ENCODE data around the gene TAF6.

The TAF6 gene

GRCh38 chr7:100158229-100159098 is 39.3 kb upstream of the TAF6 start, which contains the start of gene TRAPPC14:
Gene TRAPPC14 (minus strand): TSS chr7:100158723. CDS start chr7:100158499, 224 bp downstream.
- TF ChIP-seq POU2F2 (IDR thresholded peaks at IDR 0.05; ENCODE audit: low read depth, low read length) (no peak), PAX5 (IDR thresholded peaks at IDR 0.05; ENCODE audit: insufficient read depth, low read length, severe bottlenecking) (peak; percentile 17), TAF1 (IDR thresholded peaks at IDR 0.05; ENCODE audit: low read depth, low read length) (peak; percentile 40; the same call in 1 of the 2 replicates), POLR2AphosphoS5 (IDR thresholded peaks at IDR 0.05; ENCODE audit: low read depth, low read length) (peak; percentile 45; the same call in 1 of the 2 replicates), SPI1 (IDR thresholded peaks at IDR 0.05; ENCODE audit: low read depth, low read length) (peak; percentile 75), POLR2A (IDR thresholded peaks at IDR 0.05; ENCODE audit: low read depth, low read length) (0 out of 2 replicates have a peak, but pooled peaks have one; percentile 60)
- peak; percentile 71 for FAIRE-seq
- DNase-seq (ENCODE audit: insufficient read length, low spot score): peak; percentile 98

- no peak for FAIRE-seq
- TF ChIP-seq TAF1 (IDR thresholded peaks at IDR 0.05; ENCODE audit: low read depth, low read length) (no peak), POLR2AphosphoS5 (IDR thresholded peaks at IDR 0.05; ENCODE audit: low read depth, low read length) (no peak), PAX5 (IDR thresholded peaks at IDR 0.05; ENCODE audit: insufficient read depth, low read length, severe bottlenecking) (no peak), POLR2A (IDR thresholded peaks at IDR 0.05; ENCODE audit: low read depth, low read length) (no peak; the same call in none of the 2 replicates), SPI1 (IDR thresholded peaks at IDR 0.05; ENCODE audit: low read depth, low read length) (no peak), POU2F2 (IDR thresholded peaks at IDR 0.05; ENCODE audit: low read depth, low read length) (no peak)
- no peak for DNase-seq (ENCODE audit: insufficient read length, low spot score)
These were observed 38.4 kb upstream of the TAF6 start for GRCh38 chr7:100157334-100158228.

- FAIRE-seq (no peak), DNase-seq (ENCODE audit: insufficient read length, low spot score) (no peak)
- TF ChIP-seq SPI1 (IDR thresholded peaks at IDR 0.05; ENCODE audit: low read depth, low read length): no peak
- no peak for TF ChIP-seq PAX5 (IDR thresholded peaks at IDR 0.05; ENCODE audit: insufficient read depth, low read length, severe bottlenecking)
- no peak for TF ChIP-seq POLR2AphosphoS5 (IDR thresholded peaks at IDR 0.05; ENCODE audit: low read depth, low read length)
- TF ChIP-seq TAF1 (IDR thresholded peaks at IDR 0.05; ENCODE audit: low read depth, low read length): no peak
- no peak for TF ChIP-seq POU2F2 (IDR thresholded peaks at IDR 0.05; ENCODE audit: low read depth, low read length)
- TF ChIP-seq POLR2A (IDR thresholded peaks at IDR 0.05; ENCODE audit: low read depth, low read length): no peak
These were observed 37.8 kb upstream of the TAF6 start for GRCh38 chr7:100157069-100157333.

GRCh38 chr7:100156331-100157068 is 37.3 kb upstream of the TAF6 start:
- FAIRE-seq: no peak
- no peak for DNase-seq (ENCODE audit: insufficient read length, low spot score)
- TF ChIP-seq PAX5 (IDR thresholded peaks at IDR 0.05; ENCODE audit: insufficient read depth, low read length, severe bottlenecking): no peak
- no peak for TF ChIP-seq POLR2A (IDR thresholded peaks at IDR 0.05; ENCODE audit: low read depth, low read length)
- no peak for TF ChIP-seq POLR2AphosphoS5 (IDR thresholded peaks at IDR 0.05; ENCODE audit: low read depth, low read length)
- no peak for TF ChIP-seq POU2F2 (IDR thresholded peaks at IDR 0.05; ENCODE audit: low read depth, low read length)
- no peak for TF ChIP-seq TAF1 (IDR thresholded peaks at IDR 0.05; ENCODE audit: low read depth, low read length)
- TF ChIP-seq SPI1 (IDR thresholded peaks at IDR 0.05; ENCODE audit: low read depth, low read length): no peak

- no peak for TF ChIP-seq PAX5 (IDR thresholded peaks at IDR 0.05; ENCODE audit: insufficient read depth, low read length, severe bottlenecking)
- no peak for TF ChIP-seq SPI1 (IDR thresholded peaks at IDR 0.05; ENCODE audit: low read depth, low read length)
- no peak for TF ChIP-seq POLR2AphosphoS5 (IDR thresholded peaks at IDR 0.05; ENCODE audit: low read depth, low read length)
- no peak for TF ChIP-seq TAF1 (IDR thresholded peaks at IDR 0.05; ENCODE audit: low read depth, low read length)
- TF ChIP-seq POLR2A (IDR thresholded peaks at IDR 0.05; ENCODE audit: low read depth, low read length): no peak
- TF ChIP-seq POU2F2 (IDR thresholded peaks at IDR 0.05; ENCODE audit: low read depth, low read length): no peak
These were observed 36.6 kb upstream of the TAF6 start for GRCh38 chr7:100155553-100156317.

GRCh38 chr7:100154651-100155491 is 35.7 kb upstream of the TAF6 start:
- FAIRE-seq: no peak
- TF ChIP-seq POLR2A (IDR thresholded peaks at IDR 0.05; ENCODE audit: low read depth, low read length) (no peak), PAX5 (IDR thresholded peaks at IDR 0.05; ENCODE audit: insufficient read depth, low read length, severe bottlenecking) (no peak), POLR2AphosphoS5 (IDR thresholded peaks at IDR 0.05; ENCODE audit: low read depth, low read length) (no peak), SPI1 (IDR thresholded peaks at IDR 0.05; ENCODE audit: low read depth, low read length) (no peak), POU2F2 (IDR thresholded peaks at IDR 0.05; ENCODE audit: low read depth, low read length) (no peak), TAF1 (IDR thresholded peaks at IDR 0.05; ENCODE audit: low read depth, low read length) (no peak)
- no peak for DNase-seq (ENCODE audit: insufficient read length, low spot score)

More at GRCh38 chr7:100155553-100156317, 36.6 kb upstream of the TAF6 start:
- FAIRE-seq: no peak
- DNase-seq (ENCODE audit: insufficient read length, low spot score): no peak

- DNase-seq (ENCODE audit: insufficient read length, low spot score) (no peak), FAIRE-seq (no peak)
- TF ChIP-seq POU2F2 (IDR thresholded peaks at IDR 0.05; ENCODE audit: low read depth, low read length) (no peak), TAF1 (IDR thresholded peaks at IDR 0.05; ENCODE audit: low read depth, low read length) (no peak), PAX5 (IDR thresholded peaks at IDR 0.05; ENCODE audit: insufficient read depth, low read length, severe bottlenecking) (no peak), POLR2A (IDR thresholded peaks at IDR 0.05; ENCODE audit: low read depth, low read length) (no peak), SPI1 (IDR thresholded peaks at IDR 0.05; ENCODE audit: low read depth, low read length) (no peak), POLR2AphosphoS5 (IDR thresholded peaks at IDR 0.05; ENCODE audit: low read depth, low read length) (no peak)
These were observed 34.8 kb upstream of the TAF6 start for GRCh38 chr7:100153708-100154535.

Measured in GM12891 (cell line).